T-helper 2 cell treated with Interferon-gamma antibody and Interleukin-4, amounts not matched to agents 100 ng/mL and 5 ng/mL, for 36 hours (primary cell): Measurements from ENCODE around the gene ELMO3. TPM values are rescaled to one million over a fixed set of nuclear protein-coding genes. Genes with fewer than 3 reads are reported as not detected.

Source experiments
- intact Hi-C: fragments of 100-400 bp; cut with micrococcal nuclease; formaldehyde crosslinking; loops from one replicate; pipeline ENCODE4 v1.15.1; 2023
- total RNA-seq: library from RNA; stranded (reverse); gene quantifications from 2 replicates; pipeline ENCODE4 v1.2.3, GENCODE V29; 2022

ELMO3 gene
- total RNA-seq, 1 donor from 2014 or later, result 7.4 TPM

DNA sequence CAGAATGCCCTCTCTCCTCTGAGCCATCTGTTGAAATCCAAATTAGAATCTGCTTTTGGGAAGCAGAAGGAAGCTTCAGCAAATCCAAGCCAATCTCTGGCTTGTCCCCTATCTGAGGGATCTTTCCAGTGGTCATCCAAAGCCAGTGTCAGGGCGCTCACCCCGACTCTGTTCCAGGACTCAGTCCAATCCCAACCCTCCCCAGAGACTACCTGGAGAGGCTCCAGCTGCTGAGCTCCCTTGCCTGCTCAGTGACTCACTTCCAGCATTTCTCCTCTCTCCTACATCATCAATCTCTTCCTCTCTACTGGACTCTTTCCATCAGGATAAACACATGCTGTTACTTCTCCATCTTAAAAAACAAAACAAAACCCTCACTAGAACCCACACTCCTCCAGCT, 17.6 kb upstream of the ELMO3 start:
- intact Hi-C loops, result no loop called here

DNA sequence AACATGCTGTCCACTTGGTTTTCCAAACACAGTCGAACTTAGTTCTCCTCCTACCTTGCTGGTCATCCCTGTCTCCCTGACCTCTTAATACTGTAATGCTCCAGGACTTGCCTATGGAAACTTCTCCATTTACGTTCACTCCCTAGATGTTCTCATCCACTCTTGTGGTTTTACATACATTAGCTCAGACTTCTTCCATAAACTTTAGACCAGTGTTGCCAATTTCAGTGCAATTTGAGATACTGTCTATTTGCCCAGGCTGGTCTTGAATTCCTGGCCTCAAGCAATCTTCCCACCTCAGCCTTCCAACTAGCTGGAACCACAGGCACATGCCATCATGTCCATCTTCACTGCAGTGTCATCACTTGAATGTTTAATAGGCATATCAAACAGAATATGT, 16.6 kb upstream of the ELMO3 start:
- intact Hi-C loops, result no loop called here

DNA sequence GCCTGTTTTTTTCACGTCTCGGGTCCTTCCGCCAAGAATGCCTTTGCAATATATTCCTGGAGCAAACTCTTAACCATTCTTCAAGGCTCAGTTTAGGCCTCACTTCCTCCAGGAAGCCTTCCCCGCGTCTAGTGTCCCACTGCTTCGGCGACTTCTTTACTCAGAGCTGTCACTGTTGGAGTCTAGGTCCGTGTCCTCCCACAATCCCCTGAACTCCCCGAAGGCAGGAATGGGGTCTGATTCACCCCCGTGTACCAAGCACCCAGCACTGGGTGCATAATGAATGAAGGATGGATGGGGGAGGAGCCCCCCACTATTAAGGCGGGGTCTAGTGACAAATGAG, 15.7 kb upstream of the ELMO3 start:
- intact Hi-C loops, result loop anchor here (1.0 kb wide), 1 partner anchor 23 kb away; no protein-coding TSS in a partner anchor

DNA sequence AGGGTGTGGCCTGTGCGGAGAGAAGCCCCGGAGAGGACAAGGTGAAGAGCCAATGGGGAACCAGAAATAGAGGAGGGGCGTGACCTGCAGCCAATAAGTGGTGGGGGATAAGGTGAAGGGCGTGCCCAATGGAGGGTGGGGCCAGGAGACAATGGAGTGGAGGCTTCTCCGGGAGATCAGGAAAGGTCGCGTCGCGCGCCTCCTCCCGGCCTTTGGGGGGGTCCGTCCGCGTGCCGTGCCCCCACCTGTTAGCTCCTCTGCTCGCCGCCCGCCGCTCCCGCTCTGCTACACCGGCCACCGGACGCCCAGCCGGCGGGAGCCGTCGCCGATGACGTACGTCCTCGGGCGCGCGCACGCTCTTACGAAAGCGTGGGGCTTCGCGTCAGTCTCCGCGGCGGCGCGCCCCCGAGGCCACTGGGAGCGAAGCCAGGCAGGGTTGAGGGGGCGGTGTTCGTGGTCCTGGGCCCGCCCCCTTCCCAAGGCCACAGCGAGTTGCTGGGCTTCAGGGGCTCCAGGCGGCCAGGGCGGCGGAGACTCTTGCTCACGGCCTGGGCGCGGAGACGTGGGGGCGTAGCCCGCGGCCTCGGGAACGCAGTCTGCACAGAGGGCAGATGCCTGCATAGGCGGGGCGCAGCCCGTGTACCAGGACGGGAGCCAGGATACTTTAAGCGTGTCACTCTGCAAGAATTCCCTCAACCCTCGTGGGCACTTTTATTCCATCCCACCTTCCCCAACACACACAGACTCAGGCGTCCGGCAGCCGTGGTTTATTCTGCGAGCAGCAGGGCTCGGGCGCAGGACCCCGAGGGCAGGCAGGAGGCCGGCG, 15.1 kb upstream of the ELMO3 start, which contains the start of gene MATCAP1:
TSS of gene MATCAP1 (minus strand) at position 337 of the 826 bp plus-strand sequence. CDS start 3,353 bp downstream, outside the sequence.
- intact Hi-C loops, result loop anchor here (1.0 to 2.0 kb wide), 4 partner anchors 24 to 237 kb away; partner anchors contain the start of genes FHOD1 and TMEM208

DNA sequence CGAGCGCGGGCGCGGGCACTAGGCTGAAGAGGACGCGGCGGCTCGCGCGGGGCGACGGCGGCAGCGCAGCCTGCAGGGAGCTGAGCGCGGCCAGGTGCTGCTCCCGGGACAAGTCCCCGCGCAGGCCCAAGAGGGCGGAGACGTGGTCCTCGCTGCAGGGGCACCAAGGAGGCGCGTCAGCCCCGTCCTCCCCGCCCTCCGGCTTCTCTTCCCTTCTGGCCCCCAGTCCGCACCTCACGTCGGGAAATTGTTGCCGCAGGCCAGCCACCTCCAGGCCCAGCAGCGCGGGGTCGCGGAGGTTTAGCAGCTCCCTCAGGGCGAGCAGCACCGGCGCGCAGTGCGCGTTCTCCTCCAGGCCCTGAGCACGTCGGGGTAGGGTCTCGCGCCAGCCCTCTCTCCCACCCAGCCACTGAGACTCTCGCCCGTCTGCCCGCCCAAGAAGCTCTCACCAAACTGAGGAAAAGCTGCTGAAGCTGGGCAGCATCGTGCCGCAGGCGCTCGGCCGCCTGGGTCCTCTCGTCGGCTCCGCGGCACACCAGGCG, 14.4 kb upstream of the ELMO3 start:
- intact Hi-C loops, result loop anchor here (2.0 kb wide), 3 partner anchors 42 to 238 kb away; partner anchors contain the start of genes FHOD1 and TMEM208

DNA sequence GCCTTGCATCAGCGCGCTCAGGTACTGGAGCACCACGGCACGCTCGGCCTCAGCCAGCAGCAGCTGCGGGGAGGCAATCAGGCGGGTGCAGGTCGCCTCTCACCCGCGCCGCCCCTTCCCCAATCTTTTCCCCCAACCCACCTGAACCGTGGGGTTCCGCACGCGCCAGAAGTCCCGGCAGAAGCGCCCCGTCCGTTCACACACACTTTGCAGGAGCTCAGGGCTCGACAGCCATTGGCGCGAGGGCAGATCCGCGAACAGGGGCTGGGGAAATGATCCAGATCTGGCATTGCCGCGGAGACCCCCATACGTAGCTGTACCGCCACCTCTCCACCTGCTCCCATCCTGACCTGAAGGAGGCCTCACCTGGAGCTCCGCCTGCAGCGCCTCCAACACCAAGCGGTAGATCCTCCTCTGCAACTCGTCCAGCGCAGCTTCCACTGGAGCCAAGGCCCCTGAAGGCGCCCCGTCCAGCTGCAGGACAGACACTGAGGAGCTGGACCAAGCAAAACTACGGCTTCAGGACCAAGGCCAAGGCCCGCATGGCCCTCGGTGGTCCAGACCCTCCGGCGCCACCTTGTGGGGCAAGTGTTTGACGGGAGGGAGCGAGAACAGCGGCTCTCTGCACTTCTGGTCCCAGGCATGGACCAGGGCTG, 13.8 kb upstream of the ELMO3 start:
- intact Hi-C loops, result loop anchor here (1.0 to 2.0 kb wide), 6 partner anchors 42 to 238 kb away; partner anchors contain the start of genes FHOD1 and TMEM208

DNA sequence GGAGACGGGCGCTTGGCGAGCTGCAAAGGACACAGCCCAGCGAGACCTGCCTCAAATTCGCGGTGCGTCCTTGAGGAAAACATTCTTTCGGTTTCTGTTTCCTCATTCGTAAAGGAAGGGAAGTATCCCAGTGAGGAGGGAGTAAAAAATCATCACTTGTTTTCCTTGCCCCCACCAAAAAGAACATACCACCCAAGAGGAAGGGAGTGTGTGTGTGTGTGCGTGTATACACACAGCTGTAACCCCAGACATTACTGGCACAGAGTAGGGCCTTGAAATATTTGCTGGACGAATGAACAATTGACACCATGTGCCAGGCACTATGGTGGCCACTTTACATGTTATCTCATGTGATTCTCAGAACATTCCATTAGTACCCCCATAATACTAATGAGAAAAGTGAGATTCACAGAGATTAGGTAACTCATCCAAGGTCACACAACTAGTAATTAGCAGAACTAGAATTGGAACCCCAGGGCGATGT, 13.2 kb upstream of the ELMO3 start:
- intact Hi-C loops, result loop anchor here (1.0 to 2.0 kb wide), 6 partner anchors 41 to 239 kb away; partner anchors contain the start of genes FHOD1 and TMEM208

DNA sequence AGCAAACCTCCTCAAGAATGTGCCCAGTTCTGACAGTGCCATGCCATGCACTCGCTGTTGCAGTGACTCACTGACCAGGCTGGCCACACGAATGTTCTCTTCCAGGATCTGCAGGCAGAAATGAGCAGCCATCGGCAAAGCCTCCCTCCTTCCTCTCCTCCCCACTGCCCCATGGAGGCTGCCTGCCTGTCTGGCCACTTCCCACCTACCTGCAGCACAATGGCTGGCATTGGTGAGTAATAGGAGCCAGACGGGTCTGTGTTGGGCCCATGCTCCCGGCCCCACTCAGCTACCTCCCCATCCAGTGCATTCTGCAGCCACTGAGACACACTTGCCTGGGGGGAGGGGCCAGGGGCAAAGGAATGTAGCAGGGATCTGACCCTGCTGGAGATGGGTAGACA, 12.4 kb upstream of the ELMO3 start:
- intact Hi-C loops, result no loop called here

DNA sequence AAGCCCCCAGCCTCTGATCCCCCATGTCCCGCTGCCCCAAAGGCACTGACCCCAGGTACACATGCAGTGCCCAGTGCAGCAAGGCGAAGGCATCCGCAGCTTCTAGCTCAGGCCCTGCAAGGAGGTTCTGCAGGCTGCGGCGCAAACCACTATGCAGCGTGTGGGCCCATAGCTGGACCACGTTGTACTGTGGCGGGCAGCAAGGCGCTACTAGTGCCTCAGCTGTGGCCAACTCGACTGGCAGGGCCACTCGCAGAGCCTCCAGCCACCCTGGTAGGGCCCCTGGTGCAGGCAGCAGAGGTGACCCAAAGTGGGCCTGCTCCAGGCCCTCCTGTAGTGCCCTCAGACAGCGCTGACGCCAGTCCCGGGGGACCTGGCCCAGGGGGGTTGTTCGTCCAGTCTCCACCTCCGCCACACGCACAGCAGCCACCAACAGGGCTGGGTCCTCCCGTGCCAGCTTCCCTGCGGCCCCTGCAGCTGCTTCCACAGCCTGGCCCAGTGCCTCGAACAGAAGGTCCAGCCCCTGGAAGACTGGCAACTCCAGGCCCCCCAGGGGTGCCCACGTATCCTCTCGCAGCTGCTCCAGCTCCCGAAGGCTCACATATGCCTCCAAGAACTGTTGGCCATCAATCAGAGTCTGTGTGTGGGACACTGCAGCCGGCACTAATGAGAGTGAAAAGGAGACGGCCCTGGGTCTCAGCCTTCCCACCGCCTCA, 11.6 kb upstream of the ELMO3 start:
- intact Hi-C loops, result no loop called here

DNA sequence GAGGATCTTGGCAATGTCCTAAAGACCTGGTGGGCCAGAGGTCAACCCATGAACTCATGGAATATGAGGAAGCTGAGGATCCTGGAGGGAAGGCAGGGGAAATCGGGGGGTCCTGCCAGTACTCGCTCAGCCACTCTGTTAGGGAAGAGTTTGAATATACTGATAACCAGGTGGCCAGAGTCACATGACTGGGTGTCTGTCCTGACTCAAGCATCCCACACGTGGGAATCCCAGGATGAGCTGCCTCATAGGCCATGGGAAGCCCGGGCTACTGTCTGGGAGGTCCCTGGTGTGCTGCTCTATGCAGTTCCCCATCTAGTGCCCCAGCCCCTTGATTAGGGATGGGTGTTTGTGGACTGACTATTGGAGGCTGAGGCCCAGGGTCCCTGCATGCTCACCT, 10.6 kb upstream of the ELMO3 start:
- intact Hi-C loops, result no loop called here

DNA sequence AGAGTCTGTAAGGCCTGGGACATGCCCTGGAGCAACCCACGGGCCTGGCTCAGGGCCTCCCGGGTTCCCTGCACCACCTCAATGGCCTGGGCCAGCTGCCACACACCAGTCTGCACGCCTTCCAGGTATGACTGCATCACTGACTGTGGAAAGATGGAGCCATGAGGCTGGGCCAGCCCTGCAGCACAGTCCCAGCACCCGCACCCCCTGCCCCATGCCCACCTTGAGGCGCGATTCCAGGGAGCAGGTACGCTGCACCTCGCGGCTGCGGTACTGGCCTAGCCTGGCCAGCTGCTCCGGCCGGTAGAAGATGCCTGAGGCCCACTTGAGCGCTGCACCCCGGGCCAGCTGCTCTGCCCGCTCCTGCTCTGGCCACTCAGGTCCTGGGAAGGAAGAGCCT, 10.1 kb upstream of the ELMO3 start:
- intact Hi-C loops, result no loop called here

DNA sequence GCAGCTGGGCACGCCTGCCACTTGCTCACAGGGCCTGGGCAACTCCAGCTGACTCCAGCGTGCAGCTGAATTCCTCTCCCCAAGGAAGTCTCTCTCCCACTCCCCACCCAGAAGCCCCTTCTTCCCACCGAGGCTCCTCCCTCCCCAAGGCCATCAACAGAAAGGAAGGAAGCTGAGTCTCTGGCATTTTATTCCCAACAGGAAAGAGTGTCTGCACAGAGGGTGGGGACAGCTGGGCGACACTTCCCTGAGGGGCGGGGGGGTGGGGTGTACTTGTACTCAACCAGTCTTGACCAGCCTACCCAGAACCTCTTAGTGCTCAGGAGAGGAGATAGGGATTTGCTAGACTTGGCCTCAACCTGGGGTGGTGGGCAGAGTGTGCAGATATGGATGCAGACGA, 8.9 kb upstream of the ELMO3 start, which contains the start of gene EXOC3L1:
TSS of gene EXOC3L1 (minus strand) at position 96 of the 400 bp plus-strand sequence. CDS start 460 bp downstream, outside the sequence.
- intact Hi-C loops, result no loop called here

DNA sequence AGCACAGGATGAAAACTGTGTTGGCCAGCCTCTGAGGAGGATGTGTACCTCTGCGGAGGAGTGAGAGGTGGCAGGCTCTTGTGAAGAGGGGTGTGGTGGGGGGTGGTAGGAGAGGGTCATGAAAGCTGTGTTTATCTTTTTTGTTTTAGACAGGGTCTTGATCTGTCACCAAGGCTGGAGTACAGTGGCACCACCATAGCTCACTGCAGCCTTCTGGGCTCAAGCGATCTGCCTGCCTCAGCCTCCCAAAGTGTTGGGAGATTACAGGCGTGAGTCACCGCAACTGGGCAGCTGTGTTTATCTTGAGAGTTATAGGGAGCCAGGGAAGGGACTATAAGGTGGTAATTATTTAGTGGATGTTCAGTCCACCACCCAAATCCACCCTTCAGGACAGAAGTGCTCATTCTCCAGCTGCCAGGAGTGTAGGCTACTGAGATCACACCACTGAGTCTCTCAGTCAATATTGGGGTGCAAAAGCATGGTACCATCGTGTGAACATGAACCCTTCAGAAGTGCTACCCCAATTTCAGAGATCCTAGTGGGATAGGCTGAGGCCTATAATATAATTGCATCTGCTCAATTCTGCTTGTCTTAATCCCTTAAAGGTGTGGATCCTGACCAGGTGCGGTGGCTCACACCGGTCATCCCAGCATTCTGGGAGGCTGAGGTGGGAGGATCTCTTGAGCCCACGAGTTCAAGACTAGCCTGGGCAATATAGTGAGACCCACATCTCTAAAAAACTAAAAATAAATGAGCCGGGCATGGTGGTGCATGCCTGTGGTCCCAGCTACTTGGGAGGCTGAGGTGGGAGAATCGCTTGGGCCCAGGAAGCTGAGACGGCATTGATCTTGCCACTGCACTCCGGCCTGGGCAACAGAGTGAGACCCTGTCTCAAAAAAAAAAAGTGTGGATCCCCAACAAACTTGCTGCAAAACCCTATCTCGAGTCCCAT, 8.2 kb upstream of the ELMO3 start:
- intact Hi-C loops, result no loop called here

DNA sequence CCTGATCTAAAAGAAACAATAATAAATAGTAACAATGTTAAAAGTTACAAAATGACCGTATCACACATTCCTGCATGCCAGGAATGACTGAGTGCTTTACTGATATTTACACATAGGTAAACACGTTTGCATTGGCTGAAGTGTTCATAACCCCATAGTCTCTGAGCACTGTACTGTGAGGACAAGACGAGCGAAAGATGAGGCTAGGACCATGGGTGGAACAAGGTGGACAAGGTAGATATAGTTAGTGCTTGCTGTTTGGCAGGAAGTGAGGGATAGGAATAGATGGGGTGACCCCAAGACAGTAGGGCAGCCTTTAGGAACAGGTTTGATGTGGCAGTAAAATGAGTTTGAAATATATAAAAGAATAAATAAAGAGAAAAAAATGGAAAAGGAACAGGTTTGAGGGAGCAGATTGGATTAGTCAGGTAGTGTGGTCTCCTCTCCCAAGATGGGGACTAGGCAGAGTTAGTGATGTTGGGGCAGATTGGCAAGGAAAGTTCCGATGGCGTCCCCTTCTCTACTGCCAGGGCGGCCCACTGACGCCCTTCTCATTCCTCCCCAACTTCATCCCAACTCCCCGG, 7.4 kb upstream of the ELMO3 start:
- intact Hi-C loops, result no loop called here

DNA sequence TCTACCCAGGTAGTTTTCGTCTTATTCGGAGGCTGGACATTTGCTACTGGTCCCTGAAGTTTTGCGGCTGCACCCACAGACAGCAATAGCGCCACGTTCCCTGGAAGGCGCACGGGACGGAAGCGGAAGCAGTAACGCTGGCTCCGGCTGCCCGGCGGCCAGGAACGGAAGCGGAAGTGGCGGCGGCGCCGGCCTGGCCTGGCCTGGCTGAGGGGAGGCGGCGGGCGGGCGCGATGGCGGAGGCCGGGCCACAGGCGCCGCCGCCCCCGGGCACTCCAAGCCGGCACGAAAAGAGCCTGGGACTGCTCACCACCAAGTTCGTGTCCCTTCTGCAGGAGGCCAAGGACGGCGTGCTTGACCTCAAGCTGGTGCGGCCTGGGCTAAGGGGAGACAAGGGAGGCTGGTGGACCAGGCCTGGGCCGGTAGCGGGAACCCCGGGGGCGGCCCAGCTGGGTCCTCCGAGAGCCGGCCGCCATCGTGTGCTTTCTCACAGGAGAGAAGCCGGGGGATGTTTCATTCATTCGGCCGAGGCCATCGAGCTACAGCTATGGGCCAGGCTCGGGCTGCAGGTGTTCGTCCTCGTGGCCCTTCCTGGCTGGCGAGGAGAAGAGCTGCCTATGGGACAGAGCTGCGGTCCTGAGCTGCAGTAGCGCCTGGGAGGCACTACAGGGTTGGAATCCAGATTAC, 6.8 kb upstream of the ELMO3 start, which contains the start of gene E2F4:
TSS of gene E2F4 (plus strand) at position 161 of the 687 bp plus-strand sequence. CDS start at position 234, 73 bp downstream.
- intact Hi-C loops, result loop anchor here (1.0 to 2.0 kb wide), 2 partner anchors 35 to 52 kb away; partner anchors contain the start of gene TMEM208

DNA sequence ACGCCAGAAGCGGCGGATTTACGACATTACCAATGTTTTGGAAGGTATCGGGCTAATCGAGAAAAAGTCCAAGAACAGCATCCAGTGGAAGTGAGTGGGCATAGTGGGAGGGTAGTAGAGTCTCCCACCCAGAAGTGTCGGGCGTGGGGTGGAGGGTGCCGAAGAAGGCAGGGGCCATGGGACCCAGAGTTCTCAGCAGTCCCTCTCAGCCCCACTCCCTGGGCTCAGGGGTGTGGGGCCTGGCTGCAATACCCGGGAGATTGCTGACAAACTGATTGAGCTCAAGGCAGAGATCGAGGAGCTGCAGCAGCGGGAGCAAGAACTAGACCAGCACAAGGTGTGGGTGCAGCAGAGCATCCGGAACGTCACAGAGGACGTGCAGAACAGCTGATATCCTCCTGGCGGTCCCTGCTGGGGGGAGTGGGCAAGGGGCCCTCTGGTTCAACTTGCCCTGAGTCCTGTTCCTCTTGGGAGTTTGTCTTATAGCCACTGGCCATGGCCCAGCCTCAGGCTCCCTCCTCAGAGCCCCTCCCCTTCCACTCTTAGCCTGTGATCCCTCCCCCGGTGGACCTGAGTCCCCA, 6.1 kb upstream of the ELMO3 start:
- intact Hi-C loops, result loop anchor here (1.0 to 2.0 kb wide), 2 partner anchors 34 to 51 kb away; partner anchors contain the start of gene TMEM208

DNA sequence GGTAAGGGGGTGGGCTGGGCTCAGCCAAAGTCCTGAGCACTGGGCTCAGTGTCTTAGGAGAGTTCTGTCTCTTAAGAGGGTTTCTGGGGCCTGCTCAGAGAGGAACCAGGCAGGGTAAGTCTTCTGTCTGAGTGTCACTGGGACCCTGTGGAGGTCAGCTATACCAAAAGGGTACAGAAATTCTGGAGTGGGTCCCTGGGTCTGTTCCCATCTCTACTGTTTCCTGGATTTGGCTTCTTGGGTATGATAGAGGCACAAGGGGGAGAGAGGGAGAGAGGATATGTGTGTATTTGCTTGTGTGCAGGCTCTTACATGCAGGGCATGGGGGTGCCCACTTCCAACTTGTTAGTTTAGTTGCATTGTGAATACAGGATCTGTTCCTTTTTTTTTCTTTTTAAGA, 5.4 kb upstream of the ELMO3 start:
- intact Hi-C loops, result loop anchor here (2.0 kb wide), 1 partner anchor 33 kb away; the partner anchor contains the start of gene TMEM208

DNA sequence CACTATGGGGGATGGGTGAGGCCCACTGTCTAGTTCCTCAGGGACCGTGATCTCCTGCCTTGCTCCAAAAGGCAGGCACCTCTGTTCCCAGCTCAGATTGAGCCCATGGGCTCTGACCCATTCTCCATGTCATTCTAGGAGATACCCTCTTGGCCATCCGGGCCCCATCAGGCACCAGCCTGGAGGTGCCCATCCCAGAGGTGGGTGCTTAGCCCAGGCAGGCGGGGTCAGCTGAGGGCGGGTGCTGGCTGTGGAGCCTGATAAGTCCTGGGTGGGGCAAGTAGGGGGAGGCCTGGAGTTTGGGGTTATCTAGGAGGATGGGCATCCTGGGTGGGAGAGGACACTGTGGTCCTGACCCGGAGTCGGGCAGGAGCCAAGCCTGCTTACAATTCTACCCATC, 4.7 kb upstream of the ELMO3 start:
- intact Hi-C loops, result no loop called here
